HepG2 (cell line): Measurements from ENCODE around the gene LRP5. TPM values are rescaled to one million over a fixed set of nuclear protein-coding genes. Genes with fewer than 3 reads are reported as not detected.

Experiments
- ATAC-seq: fragments of 200-7000 bp; cut with Tn5 transposase; 3 replicates; pipeline ENCODE4 v1.9.1; 2020; ENCODE audit warnings: mild to moderate bottlenecking, moderate library complexity
- BruUV-seq: library from RNA; stranded (reverse); fragments of 400-500 nt; replicated peaks from 2 replicates; lab custom pipeline; 2021; lab: Mats Ljungman, UMichigan
- CTCF ChIA-PET: fragments of 300-600 bp; formaldehyde crosslinking; extraction: SDS; loops from one replicate; lab custom pipeline; 2021; ENCODE audit warnings: low total read pairs, inconsistent platforms, low intra/inter-chr PET ratio; lab: Yijun Ruan, JAX
- POLR2A ChIA-PET: fragments of 350-600 bp; sonication (Branson Sonifier 250); formaldehyde crosslinking; loops from one replicate; lab custom pipeline; 2020; ENCODE audit warnings: antibody characterized with exemption, inconsistent platforms; lab: Yijun Ruan, JAX
- DNase-seq: peaks from one replicate; pipeline ENCODE4 v3.0.0-alpha.2; 2015; ENCODE audit warnings: low spot score
- FAIRE-seq: peaks from 3 replicates; lab custom pipeline; 2011; peaks lifted over from hg19 to GRCh38; lab: Jason Lieb, UNC
- H2AFZ ChIP-seq: one replicate; pipeline ENCODE4 v1.6.1; 2011; ENCODE audit warnings: low read length, inconsistent platforms
- H3K27ac ChIP-seq: fragments of 300-600 bp; 3 replicates; pipeline ENCODE4 v1.8.0; 2011; ENCODE audit warnings: mixed run types, mild to moderate bottlenecking, mixed read lengths, low read length, inconsistent platforms; ENCODE audit not compliant: insufficient read depth; ENCODE audit errors: extremely low read length
- H3K27me3 ChIP-seq, 2 experiments: fragments of 200-600 bp in 1 of 2; 2 replicates in 1 of 2; 3 replicates in 1 of 2; pipeline versions ENCODE4 v1.6.0 to v1.8.0; 2011; ENCODE audit warnings: low read length in 2 of 2, mild to moderate bottlenecking in 2 of 2, moderate library complexity in 2 of 2, inconsistent platforms in 1 of 2; ENCODE audit not compliant: insufficient read depth in 2 of 2, control insufficient read depth in 1 of 2
- H3K36me3 ChIP-seq, 2 experiments: fragments of 200-600 bp in 1 of 2; replicated peaks in 1 of 2; 2 replicates in 1 of 2; 3 replicates in 1 of 2; pipeline versions ENCODE4 v1.5.1 to v1.8.0; 2011; ENCODE audit warnings: low read length in 2 of 2, inconsistent platforms in 1 of 2; ENCODE audit not compliant: insufficient read depth in 2 of 2, control insufficient read depth in 1 of 2
- H3K4me1 ChIP-seq: 2 replicates; pipeline ENCODE4 v1.5.1; 2012; ENCODE audit warnings: low read length, inconsistent platforms; ENCODE audit not compliant: insufficient read depth
- H3K4me2 ChIP-seq: 2 replicates; pipeline ENCODE4 v1.6.0; 2011; ENCODE audit warnings: low read depth, low read length, inconsistent platforms
- H3K4me3 ChIP-seq, 3 experiments: fragments of 200-600 bp in 1 of 3; sonication (generic), shearing (Covaris generic) in 1 of 3; replicated peaks in 1 of 3; 2 replicates each; pipeline ENCODE4 v1.5.1; 2011 to 2016; ENCODE audit warnings: low read length in 3 of 3, inconsistent platforms in 2 of 3, low read depth in 2 of 3, mild to moderate bottlenecking in 2 of 3, control low read depth in 1 of 3, mixed read lengths in 1 of 3; ENCODE audit not compliant: insufficient read depth in 1 of 3
- H3K79me2 ChIP-seq: one replicate; pipeline ENCODE4 v1.6.1; 2011; ENCODE audit warnings: low read length, inconsistent platforms; ENCODE audit not compliant: insufficient read depth
- H3K9ac ChIP-seq: 2 replicates; pipeline ENCODE4 v1.6.0; 2011; ENCODE audit warnings: mild to moderate bottlenecking, low read depth, low read length, inconsistent platforms; ENCODE audit not compliant: insufficient read depth
- H3K9me3 ChIP-seq: 2 replicates; pipeline ENCODE4 v1.5.1; 2012; ENCODE audit warnings: mild to moderate bottlenecking, low read length
- H4K20me1 ChIP-seq: 2 replicates; pipeline ENCODE4 v1.6.0; 2011; ENCODE audit warnings: inconsistent platforms, mild to moderate bottlenecking, low read length, moderate library complexity; ENCODE audit not compliant: insufficient read depth
- AGO2 ChIP-seq: fragments of 200-400 bp; formaldehyde crosslinking; optimal IDR thresholded peaks from 2 replicates; pipeline ENCODE3; 2017; ENCODE audit warnings: mild to moderate bottlenecking, low read depth, low read length, moderate library complexity
- ETV6 ChIP-seq: sonication (generic); formaldehyde crosslinking; conservative IDR thresholded peaks from 2 replicates; pipeline ENCODE4 v1.4.0; 2020; ENCODE audit warnings: missing genetic modification reagents
- FOSL2 ChIP-seq: sonication (generic); formaldehyde crosslinking; IDR thresholded peaks from 2 replicates; pipeline ENCODE4 v1.4.0; 2020; ENCODE audit warnings: missing genetic modification reagents
- HNRNPUL1 ChIP-seq: fragments of 200-400 bp; formaldehyde crosslinking; IDR thresholded peaks from 2 replicates; pipeline ENCODE4 v1.6.1; 2017; ENCODE audit warnings: low read depth, mild to moderate bottlenecking, low read length, moderate library complexity
- KLF13 ChIP-seq: sonication (generic); formaldehyde crosslinking; IDR thresholded peaks from 2 replicates; pipeline ENCODE4 v1.4.0; 2020; ENCODE audit warnings: mild to moderate bottlenecking, missing genetic modification reagents
- NCOA1 ChIP-seq: sonication (generic); formaldehyde crosslinking; IDR thresholded peaks from 2 replicates; pipeline ENCODE4 v1.9.0; 2021; ENCODE audit warnings: missing genetic modification reagents
- POLR2A ChIP-seq, 2 experiments: IDR thresholded peaks; 2 replicates each; pipeline ENCODE4 v1.6.1; 2011; ENCODE audit warnings: low read depth in 2 of 2, low read length in 2 of 2, mild to moderate bottlenecking in 1 of 2, moderate library complexity in 1 of 2; ENCODE audit not compliant: insufficient read depth in 1 of 2
- POLR2AphosphoS2 ChIP-seq: IDR thresholded peaks from 2 replicates; pipeline ENCODE4 v1.6.1; 2011; ENCODE audit warnings: low read depth, low read length, improper control_type of control experiment
- POLR2AphosphoS5 ChIP-seq: IDR thresholded peaks from 2 replicates; pipeline ENCODE4 v1.6.1; 2012; ENCODE audit warnings: low read depth, low read length
- POLR2G ChIP-seq: fragments of 200-400 bp; formaldehyde crosslinking; IDR thresholded peaks from 2 replicates; pipeline ENCODE4 v1.6.1; 2018; ENCODE audit warnings: mild to moderate bottlenecking, low read depth, low read length, moderate library complexity
- REL ChIP-seq: sonication (generic); formaldehyde crosslinking; conservative IDR thresholded peaks from 2 replicates; pipeline ENCODE4 v1.8.0; 2022; ENCODE audit warnings: mild to moderate bottlenecking, missing genetic modification reagents, moderate library complexity
- TARDBP ChIP-seq: sonication (generic); formaldehyde crosslinking; IDR thresholded peaks from 2 replicates; pipeline ENCODE4 v1.8.0; 2022; ENCODE audit warnings: mild to moderate bottlenecking, missing genetic modification reagents
- ZNF496 ChIP-seq: sonication (generic); formaldehyde crosslinking; IDR thresholded peaks from 2 replicates; pipeline ENCODE4 v1.8.1; 2023; ENCODE audit warnings: mild to moderate bottlenecking, moderate library complexity, missing genetic modification reagents; ENCODE audit not compliant: insufficient replicate concordance
- ZNF552 ChIP-seq: sonication (generic); formaldehyde crosslinking; IDR thresholded peaks from 2 replicates; pipeline ENCODE4 v1.9.0; 2022; ENCODE audit warnings: missing genetic modification reagents, mild to moderate bottlenecking, borderline replicate concordance
- WGBS: methylation state at CpG from one replicate; pipeline ENCODE4 v1.1.6; 2017; ENCODE audit warnings: low lambda C conversion rate; 5-methylcytosine and 5-hydroxymethylcytosine counted together
- in situ Hi-C: cut with HindIII; loops from 2 replicates; pipeline ENCODE4 v1.10.0; 2017; ENCODE audit warnings: low pct_unique_long_range_greater_than_20kb; ENCODE audit not compliant: extremely low pct_ligation_motif_present
- intact Hi-C: fragments of 100-400 bp; cut with micrococcal nuclease; formaldehyde crosslinking; loops from one replicate; pipeline ENCODE4 v1.10.0; 2022; ENCODE audit not compliant: unreplicated experiment
- polyA plus RNA-seq, 8 experiments: library from polyadenylated mRNA; depleted of rRNA in 3 of 8; stranded (reverse) in 7 of 8; unstranded in 1 of 8; fragments of >200 nt; fragmentation: Illumina TruSeq in 4 of 8; extraction: Trizol in 4 of 8; gene quantifications; 2 replicates each; pipeline versions ENCODE4 v1.2.1 to v1.2.3, GENCODE V29; 2011 to 2016; ENCODE audit warnings: low read depth in 4 of 8, missing spikeins in 1 of 8, mixed read lengths in 1 of 8; ENCODE audit not compliant: insufficient read depth in 1 of 8
- total RNA-seq, 5 experiments: library from RNA; depleted of rRNA; stranded (reverse); fragments of >200 nt; fragmentation: Illumina TruSeq; extraction: Trizol; gene quantifications; 2 replicates each; pipeline ENCODE4 v1.2.3, GENCODE V29; 2016; ENCODE audit warnings: low read depth in 1 of 5
- TF ChIP-seq, protein P1 (sequence below): fragments of 450-650 bp; IDR thresholded peaks from 2 replicates; pipeline ENCODE4 v1.6.1; 2017
- TF ChIP-seq, protein P2 (sequence below): sonication (generic); formaldehyde crosslinking; IDR thresholded peaks from 2 replicates; pipeline ENCODE4 v1.4.0; 2020; ENCODE audit warnings: mild to moderate bottlenecking, missing genetic modification reagents
- TF ChIP-seq, protein P3 (sequence below): IDR thresholded peaks from 2 replicates; pipeline ENCODE4 v1.6.1; 2012; ENCODE audit warnings: low read length, improper control_type of control experiment
- TF ChIP-seq, protein P4 (sequence below): IDR thresholded peaks from 2 replicates; pipeline ENCODE4 v1.6.1; 2016; ENCODE audit warnings: low read depth, control low read depth

LRP5 gene
- total and polyA plus RNA-seq, 2 of the 13 experiments (the other 11 are each of a cell fraction or from before 2014, with no cell fraction given): 40.4 to 64.0 TPM

DNA sequence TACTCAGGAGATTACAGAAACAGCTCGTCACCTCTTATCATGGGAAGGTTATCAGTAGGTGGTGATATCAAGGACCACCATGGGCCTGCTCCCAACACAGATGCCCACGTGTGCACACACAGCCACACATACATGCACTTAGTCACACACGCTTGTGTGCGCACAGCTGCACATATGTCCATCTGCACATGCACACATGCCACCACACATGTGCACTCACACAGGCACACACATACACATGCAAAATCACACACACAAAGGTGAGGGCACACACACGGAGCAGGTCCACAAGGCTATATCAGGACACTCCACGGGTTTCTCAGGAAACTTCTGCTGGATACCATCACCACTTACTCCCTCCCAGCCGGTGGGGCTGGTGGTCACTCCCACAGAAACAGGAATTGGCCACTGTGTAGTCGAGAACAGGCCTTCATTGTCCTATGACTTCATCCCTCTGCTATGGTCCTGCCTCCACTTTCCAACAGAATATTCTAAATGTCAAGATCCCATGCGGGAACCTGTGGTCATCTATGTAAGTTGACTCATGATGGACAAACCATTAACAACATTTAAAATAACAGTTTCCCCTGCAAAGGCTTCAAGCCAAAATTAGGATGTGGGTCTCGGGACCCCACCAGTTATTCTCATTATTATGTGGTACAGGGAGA lies 42.8 kb upstream of the LRP5 start:
- intact Hi-C loops: no loop called here
- Histone ChIP-seq H3K9me3 (no peaks in the 10 kb centered on the region), H3K79me2 (peaks cover 41% of the 10 kb centered on the region), H3K27me3 (no peaks in the 10 kb centered on the region; a peak in 1 of 5 replicates), H3K4me2 (peak overlapping the region; percentile 87), H3K9ac (peak overlapping the region; percentile 39; the same call in 1 of the 2 replicates), H3K4me1 (peaks cover 54% of the 10 kb centered on the region), H3K27ac (peak overlapping the region; percentile 92), H3K36me3 (peaks cover 8 to 42% of the 10 kb centered on the region in 2 experiments; a peak in 4 of 5 replicates), H4K20me1 (peaks cover 5% of the 10 kb centered on the region; the same call in 1 of the 2 replicates), H3K4me3 (peak overlapping the region in 1 of 3 experiments; percentile 38; a peak in 2 of 6 replicates), H2AFZ (no peak overlapping the region)
- ChIA-PET CTCF (interaction anchor here (1.2 kb wide), 1 partner anchor 12 kb away, joined by 3 read pairs; no protein-coding TSS in a partner anchor), POLR2A (interaction anchor here (1.1 to 6.4 kb wide), 5 partner anchors 13 to 111 kb away, joined by 3 to 220 read pairs (median 20); no protein-coding TSS in a partner anchor)
- ATAC-seq (no peak), DNase-seq (peak; percentile 57), FAIRE-seq (no peak)
- BruUV-seq: no TSS peak
- 86% methylated on average over 9 of the region's 10 CpGs for WGBS
- in situ Hi-C loops: no loop called here
- TF ChIP-seq KLF13: no peak
- 0 out of 2 replicates have a peak, but pooled peaks have one; percentile 20 for TF ChIP-seq POLR2AphosphoS5
- no peak for TF ChIP-seq NCOA1
- peak; percentile 24 for TF ChIP-seq AGO2
- TF ChIP-seq, protein P1, sequence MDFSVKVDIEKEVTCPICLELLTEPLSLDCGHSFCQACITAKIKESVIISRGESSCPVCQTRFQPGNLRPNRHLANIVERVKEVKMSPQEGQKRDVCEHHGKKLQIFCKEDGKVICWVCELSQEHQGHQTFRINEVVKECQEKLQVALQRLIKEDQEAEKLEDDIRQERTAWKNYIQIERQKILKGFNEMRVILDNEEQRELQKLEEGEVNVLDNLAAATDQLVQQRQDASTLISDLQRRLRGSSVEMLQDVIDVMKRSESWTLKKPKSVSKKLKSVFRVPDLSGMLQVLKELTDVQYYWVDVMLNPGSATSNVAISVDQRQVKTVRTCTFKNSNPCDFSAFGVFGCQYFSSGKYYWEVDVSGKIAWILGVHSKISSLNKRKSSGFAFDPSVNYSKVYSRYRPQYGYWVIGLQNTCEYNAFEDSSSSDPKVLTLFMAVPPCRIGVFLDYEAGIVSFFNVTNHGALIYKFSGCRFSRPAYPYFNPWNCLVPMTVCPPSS: no peak
- TF ChIP-seq HNRNPUL1: no peak
- TF ChIP-seq, protein P2, sequence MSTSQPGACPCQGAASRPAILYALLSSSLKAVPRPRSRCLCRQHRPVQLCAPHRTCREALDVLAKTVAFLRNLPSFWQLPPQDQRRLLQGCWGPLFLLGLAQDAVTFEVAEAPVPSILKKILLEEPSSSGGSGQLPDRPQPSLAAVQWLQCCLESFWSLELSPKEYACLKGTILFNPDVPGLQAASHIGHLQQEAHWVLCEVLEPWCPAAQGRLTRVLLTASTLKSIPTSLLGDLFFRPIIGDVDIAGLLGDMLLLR (CRISPR knock-in tag): 0 out of 2 replicates have a peak, but pooled peaks have one; percentile 23
- no peak for TF ChIP-seq ZNF496 (CRISPR knock-in tag)
- no peak for TF ChIP-seq ZNF552 (CRISPR knock-in tag)
- TF ChIP-seq POLR2AphosphoS2: 0 out of 2 replicates have a peak, but pooled peaks have one; percentile 37
- no peak for TF ChIP-seq ETV6 (CRISPR knock-in tag)
- TF ChIP-seq, protein P3, sequence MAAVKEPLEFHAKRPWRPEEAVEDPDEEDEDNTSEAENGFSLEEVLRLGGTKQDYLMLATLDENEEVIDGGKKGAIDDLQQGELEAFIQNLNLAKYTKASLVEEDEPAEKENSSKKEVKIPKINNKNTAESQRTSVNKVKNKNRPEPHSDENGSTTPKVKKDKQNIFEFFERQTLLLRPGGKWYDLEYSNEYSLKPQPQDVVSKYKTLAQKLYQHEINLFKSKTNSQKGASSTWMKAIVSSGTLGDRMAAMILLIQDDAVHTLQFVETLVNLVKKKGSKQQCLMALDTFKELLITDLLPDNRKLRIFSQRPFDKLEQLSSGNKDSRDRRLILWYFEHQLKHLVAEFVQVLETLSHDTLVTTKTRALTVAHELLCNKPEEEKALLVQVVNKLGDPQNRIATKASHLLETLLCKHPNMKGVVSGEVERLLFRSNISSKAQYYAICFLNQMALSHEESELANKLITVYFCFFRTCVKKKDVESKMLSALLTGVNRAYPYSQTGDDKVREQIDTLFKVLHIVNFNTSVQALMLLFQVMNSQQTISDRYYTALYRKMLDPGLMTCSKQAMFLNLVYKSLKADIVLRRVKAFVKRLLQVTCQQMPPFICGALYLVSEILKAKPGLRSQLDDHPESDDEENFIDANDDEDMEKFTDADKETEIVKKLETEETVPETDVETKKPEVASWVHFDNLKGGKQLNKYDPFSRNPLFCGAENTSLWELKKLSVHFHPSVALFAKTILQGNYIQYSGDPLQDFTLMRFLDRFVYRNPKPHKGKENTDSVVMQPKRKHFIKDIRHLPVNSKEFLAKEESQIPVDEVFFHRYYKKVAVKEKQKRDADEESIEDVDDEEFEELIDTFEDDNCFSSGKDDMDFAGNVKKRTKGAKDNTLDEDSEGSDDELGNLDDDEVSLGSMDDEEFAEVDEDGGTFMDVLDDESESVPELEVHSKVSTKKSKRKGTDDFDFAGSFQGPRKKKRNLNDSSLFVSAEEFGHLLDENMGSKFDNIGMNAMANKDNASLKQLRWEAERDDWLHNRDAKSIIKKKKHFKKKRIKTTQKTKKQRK: no peak
- peak in 1 of 2 experiments; percentile 60; a peak in 2 of 4 replicates for TF ChIP-seq POLR2A (IDR thresholded peaks at IDR 0.05; ENCODE audit: insufficient read depth in 1 of 2, low read depth in 2 of 2, low read length in 2 of 2)
- TF ChIP-seq TARDBP (CRISPR knock-in tag): peak; percentile 71; the same call in 1 of the 2 replicates
- TF ChIP-seq POLR2G: 0 out of 2 replicates have a peak, but pooled peaks have one; percentile 24
- no peak for TF ChIP-seq REL (CRISPR knock-in tag)
- TF ChIP-seq, protein P4, sequence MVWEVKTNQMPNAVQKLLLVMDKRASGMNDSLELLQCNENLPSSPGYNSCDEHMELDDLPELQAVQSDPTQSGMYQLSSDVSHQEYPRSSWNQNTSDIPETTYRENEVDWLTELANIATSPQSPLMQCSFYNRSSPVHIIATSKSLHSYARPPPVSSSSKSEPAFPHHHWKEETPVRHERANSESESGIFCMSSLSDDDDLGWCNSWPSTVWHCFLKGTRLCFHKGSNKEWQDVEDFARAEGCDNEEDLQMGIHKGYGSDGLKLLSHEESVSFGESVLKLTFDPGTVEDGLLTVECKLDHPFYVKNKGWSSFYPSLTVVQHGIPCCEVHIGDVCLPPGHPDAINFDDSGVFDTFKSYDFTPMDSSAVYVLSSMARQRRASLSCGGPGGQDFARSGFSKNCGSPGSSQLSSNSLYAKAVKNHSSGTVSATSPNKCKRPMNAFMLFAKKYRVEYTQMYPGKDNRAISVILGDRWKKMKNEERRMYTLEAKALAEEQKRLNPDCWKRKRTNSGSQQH (CRISPR knock-in tag): no peak
- TF ChIP-seq FOSL2: no peak
